H1 (cell line): Measurements from ENCODE around the gene UMPS. TPM values are rescaled to one million over a fixed set of nuclear protein-coding genes. Genes with fewer than 3 reads are reported as not detected.

Experiments used
- CTCF ChIA-PET: fragments of 300-600 bp; sonication (Branson Sonifier 250); formaldehyde crosslinking; loops from one replicate; lab custom pipeline; 2021; ENCODE audit not compliant: partially characterized antibody; lab: Charles Lee
- POLR2A ChIA-PET: fragments of 300-600 bp; sonication (Branson Sonifier 250); formaldehyde crosslinking; loops from one replicate; lab custom pipeline; 2021; ENCODE audit warnings: inconsistent platforms; ENCODE audit not compliant: partially characterized antibody; lab: Charles Lee
- DNase-seq, 2 experiments: peaks; one replicate each; pipeline versions ENCODE4 v3.0.0 to v3.0.0-alpha.2; 2010 to 2022; ENCODE audit warnings: low spot score in 2 of 2, low read depth in 1 of 2, mixed read lengths in 1 of 2
- FAIRE-seq: peaks from 2 replicates; lab custom pipeline; 2011; peaks lifted over from hg19 to GRCh38; lab: Jason Lieb, UNC
- H2AFZ ChIP-seq: 2 replicates; pipeline ENCODE4 v1.8.1; 2012; ENCODE audit warnings: low read length, inconsistent platforms
- H2AK5ac ChIP-seq: 2 replicates; pipeline ENCODE4 v1.6.1; 2013; ENCODE audit warnings: low read depth, low read length
- H2BK120ac ChIP-seq: replicated peaks from 2 replicates; pipeline ENCODE3; 2013; ENCODE audit warnings: low read depth, low read length, inconsistent platforms
- H2BK12ac ChIP-seq: 2 replicates; pipeline ENCODE4 v1.6.1; 2013; ENCODE audit warnings: low read depth, low read length
- H2BK15ac ChIP-seq: 2 replicates; pipeline ENCODE4 v1.6.1; 2013; ENCODE audit warnings: low read length
- H2BK20ac ChIP-seq: 2 replicates; pipeline ENCODE4 v1.6.1; 2013; ENCODE audit warnings: low read length
- H2BK5ac ChIP-seq: 2 replicates; pipeline ENCODE4 v1.6.1; 2013; ENCODE audit warnings: low read depth, low read length
- H3K14ac ChIP-seq: 2 replicates; pipeline ENCODE4 v1.6.1; 2013; ENCODE audit warnings: inconsistent platforms; ENCODE audit not compliant: insufficient read length
- H3K18ac ChIP-seq: 2 replicates; pipeline ENCODE4 v1.6.1; 2013; ENCODE audit warnings: low read length; ENCODE audit errors: extremely low read depth
- H3K23ac ChIP-seq: 2 replicates; pipeline ENCODE4 v1.6.1; 2013; ENCODE audit warnings: inconsistent platforms; ENCODE audit not compliant: insufficient read length
- H3K23me2 ChIP-seq: 2 replicates; pipeline ENCODE4 v1.6.1; 2013; ENCODE audit warnings: low read depth, low read length
- H3K27ac ChIP-seq: 2 replicates; pipeline ENCODE4 v1.6.1; 2011; ENCODE audit warnings: low read depth, low read length, inconsistent platforms
- H3K27me3 ChIP-seq, 4 experiments: replicated peaks in 1 of 4; 1 replicate in 1 of 4; 2 replicates in 3 of 4; pipeline versions ENCODE4 v1.6.1 to v1.8.1; 2011 to 2013; ENCODE audit warnings: low read length in 3 of 4, mild to moderate bottlenecking in 3 of 4, inconsistent platforms in 2 of 4, mixed read lengths in 2 of 4, moderate library complexity in 1 of 4; ENCODE audit not compliant: control insufficient read depth in 3 of 4, insufficient read depth in 3 of 4; ENCODE audit errors: extremely low read depth in 1 of 4
- H3K36me3 ChIP-seq, 4 experiments: 2 replicates each; pipeline versions ENCODE4 v1.6.1 to v1.8.1; 2011 to 2013; ENCODE audit warnings: mild to moderate bottlenecking in 4 of 4, low read length in 3 of 4, moderate library complexity in 2 of 4, control low read depth in 1 of 4, inconsistent platforms in 1 of 4; ENCODE audit not compliant: insufficient read depth in 4 of 4, control insufficient read depth in 2 of 4
- H3K4ac ChIP-seq: replicated peaks from 2 replicates; pipeline ENCODE3; 2013; ENCODE audit warnings: low read length, low read depth, mixed read lengths, inconsistent platforms; ENCODE audit not compliant: insufficient read length
- H3K4me1 ChIP-seq, 4 experiments: replicated peaks in 1 of 4; 1 replicate in 1 of 4; 2 replicates in 3 of 4; pipeline versions ENCODE4 v1.6.1 to v1.8.1; 2011 to 2013; ENCODE audit warnings: low read length in 3 of 4, inconsistent platforms in 2 of 4, mixed read lengths in 1 of 4; ENCODE audit not compliant: insufficient read depth in 4 of 4, control insufficient read depth in 3 of 4
- H3K4me2 ChIP-seq, 2 experiments: 2 replicates each; pipeline versions ENCODE4 v1.6.1 to v1.8.1; 2011 to 2013; ENCODE audit warnings: low read depth in 2 of 2, low read length in 2 of 2, control low read depth in 1 of 2, inconsistent platforms in 1 of 2, mild to moderate bottlenecking in 1 of 2; ENCODE audit not compliant: insufficient read depth in 1 of 2
- H3K4me3 ChIP-seq, 4 experiments: fragments of 200-600, 300-600 bp in 1 of 4; sonication (generic), shearing (Covaris generic), sonication (Bioruptor Twin) in 1 of 4; 2 replicates each; pipeline versions ENCODE4 v1.5.1 to v1.8.1; 2011 to 2016; ENCODE audit warnings: low read length in 4 of 4, low read depth in 3 of 4, control low read depth in 2 of 4, inconsistent platforms in 2 of 4, mild to moderate bottlenecking in 2 of 4, mixed read lengths in 1 of 4, moderate library complexity in 1 of 4; ENCODE audit not compliant: insufficient read depth in 2 of 4; ENCODE audit errors: extremely low read depth in 1 of 4
- H3K56ac ChIP-seq: replicated peaks from 2 replicates; pipeline ENCODE3; 2013; ENCODE audit warnings: low read depth, mild to moderate bottlenecking, mixed read lengths, low read length, inconsistent platforms; ENCODE audit not compliant: insufficient read length
- H3K79me1 ChIP-seq: 2 replicates; pipeline ENCODE4 v1.6.1; 2013; ENCODE audit warnings: low read depth, low read length, control low read depth
- H3K79me2 ChIP-seq, 2 experiments: 2 replicates each; pipeline versions ENCODE4 v1.6.1 to v1.8.1; 2012 to 2013; ENCODE audit warnings: low read length in 2 of 2, mild to moderate bottlenecking in 2 of 2, inconsistent platforms in 1 of 2; ENCODE audit not compliant: insufficient read depth in 2 of 2, control insufficient read depth in 1 of 2
- H3K9ac ChIP-seq, 4 experiments: replicated peaks in 1 of 4; 1 replicate in 1 of 4; 2 replicates in 3 of 4; pipeline versions ENCODE4 v1.6.1 to v1.8.1; 2011 to 2013; ENCODE audit warnings: low read depth in 3 of 4, low read length in 3 of 4, control low read depth in 2 of 4, mild to moderate bottlenecking in 2 of 4, moderate library complexity in 2 of 4, inconsistent platforms in 1 of 4; ENCODE audit errors: extremely low read depth in 1 of 4
- H3K9me3 ChIP-seq, 2 experiments: 2 replicates each; pipeline versions ENCODE4 v1.6.1 to v1.8.1; 2012 to 2013; ENCODE audit warnings: mild to moderate bottlenecking in 2 of 2, moderate library complexity in 2 of 2, control low read depth in 1 of 2, inconsistent platforms in 1 of 2, low read depth in 1 of 2, low read length in 1 of 2, mixed read lengths in 1 of 2; ENCODE audit not compliant: insufficient read depth in 2 of 2
- H4K20me1 ChIP-seq, 2 experiments: replicated peaks in 1 of 2; 2 replicates each; pipeline versions ENCODE3 to v1.8.1; 2011 to 2013; ENCODE audit warnings: inconsistent platforms in 2 of 2, low read length in 2 of 2, mild to moderate bottlenecking in 1 of 2; ENCODE audit not compliant: insufficient read depth in 2 of 2, control insufficient read depth in 1 of 2
- H4K5ac ChIP-seq: 2 replicates; pipeline ENCODE4 v1.6.1; 2013; ENCODE audit warnings: low read length, low read depth, mixed read lengths, inconsistent platforms; ENCODE audit not compliant: insufficient read length
- H4K8ac ChIP-seq: 2 replicates; pipeline ENCODE4 v1.8.0; 2013; ENCODE audit warnings: mild to moderate bottlenecking, moderate library complexity, low read length, inconsistent platforms; ENCODE audit not compliant: insufficient read depth; ENCODE audit errors: extremely low read depth
- H4K91ac ChIP-seq: replicated peaks from 2 replicates; pipeline ENCODE3; 2013; ENCODE audit warnings: low read length, mixed read lengths, inconsistent platforms; ENCODE audit not compliant: insufficient read length
- ASH2L ChIP-seq: fragments of 200-600, 300-600 bp; sonication (generic); IDR thresholded peaks from one replicate; pipeline ENCODE4 v1.7.1; 2017; ENCODE audit warnings: low read length
- FOSL1 ChIP-seq: IDR thresholded peaks from 2 replicates; pipeline ENCODE4 v1.6.1; 2011; ENCODE audit warnings: mild to moderate bottlenecking, low read depth, low read length, moderate library complexity; ENCODE audit not compliant: insufficient read depth
- NANOG ChIP-seq: IDR thresholded peaks from 2 replicates; pipeline ENCODE4 v1.6.1; 2011; ENCODE audit warnings: low read length, low read depth, mild to moderate bottlenecking, inconsistent platforms; ENCODE audit not compliant: insufficient read depth, poor library complexity, severe bottlenecking
- RXRA ChIP-seq: IDR thresholded peaks from 2 replicates; pipeline ENCODE4 v1.6.1; 2011; ENCODE audit warnings: low read depth, mild to moderate bottlenecking, low read length, moderate library complexity; ENCODE audit not compliant: insufficient read depth
- SIN3A ChIP-seq, 2 experiments: IDR thresholded peaks in 1 of 2; conservative IDR thresholded peaks in 1 of 2; 2 replicates each; pipeline ENCODE4 v1.6.1; 2011 to 2012; ENCODE audit warnings: low read length in 2 of 2, improper control_type of control experiment in 1 of 2, low read depth in 1 of 2, mild to moderate bottlenecking in 1 of 2
- SIX5 ChIP-seq: IDR thresholded peaks from 2 replicates; pipeline ENCODE4 v1.6.1; 2011; ENCODE audit warnings: mild to moderate bottlenecking, low read depth, low read length
- SRF ChIP-seq: IDR thresholded peaks from 2 replicates; pipeline ENCODE4 v1.6.1; 2011; ENCODE audit warnings: mild to moderate bottlenecking, low read depth, low read length, moderate library complexity
- TAF1 ChIP-seq: IDR thresholded peaks from 2 replicates; pipeline ENCODE4 v1.6.1; 2011; ENCODE audit warnings: mild to moderate bottlenecking, low read depth, low read length
- ZNF274 ChIP-seq: IDR thresholded peaks from 2 replicates; pipeline ENCODE4 v1.7.0; 2012; ENCODE audit warnings: low read length, borderline replicate concordance; ENCODE audit errors: extremely low read depth
- WGBS, 2 experiments: shearing (Covaris generic) in 1 of 2; methylation state at CpG; one replicate each; pipeline versions ENCODE4 v1.1.6 to v1.1.7; 2013 to 2015; ENCODE audit warnings: low lambda C conversion rate in 2 of 2, mixed read lengths in 2 of 2, inconsistent platforms in 1 of 2, low coverage in 1 of 2, missing lambda C conversion rate in 1 of 2; ENCODE audit not compliant: insufficient replicate concordance in 2 of 2, insufficient coverage in 1 of 2, insufficient read length in 1 of 2; ENCODE audit errors: extremely low coverage in 1 of 2, missing lambda C conversion rate in 1 of 2; 5-methylcytosine and 5-hydroxymethylcytosine counted together
- polyA plus RNA-seq, 7 experiments: library from polyadenylated mRNA; depleted of rRNA in 3 of 7; stranded (reverse) in 5 of 7; unstranded in 2 of 7; fragments of >200 nt in 5 of 7; fragments of 200-250 nt in 2 of 7; gene quantifications; 1 replicate in 5 of 7; 2 replicates in 1 of 7; 4 replicates in 1 of 7; pipeline versions ENCODE4 v1.2.1 to v1.2.3, GENCODE V29; 2011 to 2013; ENCODE audit warnings: missing spikeins in 2 of 7, mixed read lengths in 2 of 7
- total RNA-seq: library from RNA; stranded (reverse); fragmentation: NEBNext Ultra II Directional; extraction: Animal tissue kit (Norgen Biotek cat#: 25700); gene quantifications from 2 replicates; pipeline ENCODE4 v1.2.1, GENCODE V29; 2021

The UMPS gene
- total and polyA plus RNA-seq, 2 of the 8 experiments (the other 6 are each of a cell fraction or from before 2014, with no cell fraction given) = 32.8 to 59.0 TPM

DNA sequence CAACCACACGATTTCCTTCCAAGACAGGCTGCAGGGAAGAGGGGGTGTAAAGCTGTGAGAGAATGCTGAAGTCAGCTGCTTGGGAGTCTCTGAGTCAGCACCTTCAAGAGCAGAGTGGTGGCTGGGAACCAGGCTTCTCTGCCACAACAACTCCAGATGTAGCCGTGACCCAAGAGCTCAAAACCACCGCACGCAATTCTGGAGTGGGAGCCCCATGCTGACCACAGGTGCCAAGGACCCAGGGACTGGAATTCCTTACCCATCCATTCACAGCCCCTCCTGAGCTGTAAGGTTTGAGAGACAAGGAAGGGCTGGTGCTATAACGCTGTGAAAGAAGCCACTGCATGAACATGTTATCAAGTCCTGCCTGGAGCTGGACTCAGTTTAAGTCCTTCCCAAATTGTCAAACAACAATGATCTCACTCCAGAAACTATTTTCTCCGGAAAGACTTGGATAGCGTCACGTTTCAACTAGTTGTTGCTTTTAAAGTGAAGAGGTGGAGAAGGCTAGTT lies 61.4 kb downstream of the UMPS start:
- H3K36me3 ChIP-seq = peaks cover 10 to 26% (median 12%) of the 10 kb centered on the region in 4 experiments; a peak in 7 of 8 replicates
- TF ChIP-seq TAF1 (no peak), FOSL1 (no peak), NANOG (no peak), ZNF274 (no peak), SIX5 (no peak), SIN3A (conservative IDR thresholded peaks at IDR 0.05 in 1 of 2, IDR thresholded peaks at IDR 0.05 in 1 of 2; ENCODE audit: low read depth in 1 of 2, low read length in 2 of 2) (no peak), SRF (no peak), ASH2L (no peak), RXRA (no peak)
- no peak overlapping the region for H2BK15ac ChIP-seq
- FAIRE-seq = no peak
- H2BK20ac ChIP-seq = no peak overlapping the region
- H3K56ac ChIP-seq = no peak overlapping the region
- H3K23me2 ChIP-seq = no peaks in the 10 kb centered on the region
- H4K91ac ChIP-seq = no peak overlapping the region
- H3K9me3 ChIP-seq = no peaks in the 10 kb centered on the region
- H2AK5ac ChIP-seq = no peak overlapping the region
- DNase-seq = no peak
- H2BK5ac ChIP-seq = no peak overlapping the region
- H3K4me1 ChIP-seq = no peaks in the 10 kb centered on the region
- H3K9ac ChIP-seq = no peak overlapping the region
- H3K4ac ChIP-seq = no peak overlapping the region
- H2AFZ ChIP-seq = no peak overlapping the region
- POLR2A ChIA-PET = interaction anchor here (1.2 kb wide), 2 partner anchors 11 to 53 kb away, joined by 3 to 4 read pairs; no protein-coding TSS in a partner anchor
- no peak overlapping the region for H3K14ac ChIP-seq
- H3K27me3 ChIP-seq = no peaks in the 10 kb centered on the region
- CTCF ChIA-PET = interaction anchor here (0.9 to 1.6 kb wide), 4 partner anchors 17 to 108 kb away, joined by 3 to 4 read pairs (median 3); no protein-coding TSS in a partner anchor
- no peak overlapping the region for H3K23ac ChIP-seq
- no peak overlapping the region for H3K4me2 ChIP-seq
- H3K79me1 ChIP-seq = peaks cover 5% of the 10 kb centered on the region
- peaks cover 0 to 2% of the 10 kb centered on the region in 2 experiments for H4K20me1 ChIP-seq
- no peak overlapping the region for H3K27ac ChIP-seq
- H3K4me3 ChIP-seq = no peak overlapping the region
- WGBS, 2 experiments = 97% methylated on average over 8 of the region's 8 CpGs; no CpG with 5 or more reads in 1 of the 2 experiments
- no peak overlapping the region for H4K8ac ChIP-seq
- H2BK120ac ChIP-seq = no peak overlapping the region
- H3K18ac ChIP-seq = no peak overlapping the region
- no peaks in the 10 kb centered on the region for H3K79me2 ChIP-seq
- no peak overlapping the region for H2BK12ac ChIP-seq
- no peak overlapping the region for H4K5ac ChIP-seq
